ENCODE measurements around the gene NIFK.

The NIFK gene

GRCh38 chr2:121736462-121737336, at the start of gene NIFK:
TSS of gene NIFK (minus strand) at chr2:121736875. CDS start at chr2:121736850, 25 bp downstream.
- peak; percentile 100 for DNase-seq (ENCODE audit: low read depth in 3 of 3)

- no peak for DNase-seq (ENCODE audit: low read depth in 3 of 3)
These were observed 46.5 kb upstream of the NIFK start for GRCh38 chr2:121783180-121783579.

GRCh38 chr2:121778741-121779487, 42.2 kb upstream of the NIFK start:
- no peak for DNase-seq (ENCODE audit: low read depth in 3 of 3)

- DNase-seq (ENCODE audit: low read depth in 3 of 3): no peak
These were observed 41.0 kb upstream of the NIFK start for GRCh38 chr2:121777699-121778058.

- no peak for DNase-seq (ENCODE audit: low read depth in 3 of 3)
These were observed 40.4 kb upstream of the NIFK start for GRCh38 chr2:121776885-121777698.

GRCh38 chr2:121776361-121776760, 39.7 kb upstream of the NIFK start:
- DNase-seq (ENCODE audit: low read depth in 3 of 3): no peak

GRCh38 chr2:121774235-121774634, 37.6 kb upstream of the NIFK start:
- no peak for DNase-seq (ENCODE audit: low read depth in 3 of 3)

- no peak for DNase-seq (ENCODE audit: low read depth in 3 of 3)
These were observed 35.5 kb upstream of the NIFK start for GRCh38 chr2:121771976-121772742.

- no peak for DNase-seq (ENCODE audit: low read depth in 3 of 3)
These were observed 31.6 kb upstream of the NIFK start for GRCh38 chr2:121768143-121768755.

GRCh38 chr2:121766624-121767023, 29.9 kb upstream of the NIFK start:
- DNase-seq (ENCODE audit: low read depth in 3 of 3): no peak

GRCh38 chr2:121764681-121765228, 28.1 kb upstream of the NIFK start:
- no peak for DNase-seq (ENCODE audit: low read depth in 3 of 3)

- DNase-seq (ENCODE audit: low read depth in 3 of 3): peak; percentile 86 to 95 (median 95)
These were observed 18.8 kb upstream of the NIFK start, which contains the start of gene TSN for GRCh38 chr2:121755237-121756111. TSS of gene TSN (plus strand) at chr2:121755651. CDS start at chr2:121755780, 129 bp downstream.

GRCh38 chr2:121754851-121755236, 18.2 kb upstream of the NIFK start:
- no peak for DNase-seq (ENCODE audit: low read depth in 3 of 3)

GRCh38 chr2:121748202-121748601, 11.5 kb upstream of the NIFK start:
- no peak for DNase-seq (ENCODE audit: low read depth in 3 of 3)

GRCh38 chr2:121746071-121746578, 9.4 kb upstream of the NIFK start:
- DNase-seq (ENCODE audit: low read depth in 3 of 3): no peak

GRCh38 chr2:121741450-121741849, 4.8 kb upstream of the NIFK start:
- DNase-seq (ENCODE audit: low read depth in 3 of 3): no peak

- no peak for DNase-seq (ENCODE audit: low read depth in 3 of 3)
These were observed 4.3 kb upstream of the NIFK start for GRCh38 chr2:121740973-121741372.

- DNase-seq (ENCODE audit: low read depth in 3 of 3): no peak
These were observed 574 bp downstream of the NIFK start for GRCh38 chr2:121736140-121736461.

- DNase-seq (ENCODE audit: low read depth in 3 of 3): no peak
These were observed 1.1 kb downstream of the NIFK start for GRCh38 chr2:121735518-121736074.

All from stimulated activated CD4-positive, alpha-beta T cell treated with anti-CD3 and anti-CD28 coated beads, TNF-alpha, amount 100 ng/mL, for 4 hours (primary cell).